GM10266 (cell line): ENCODE results near the gene DMRT2.

Experiments
- DNase-seq: peaks from one replicate; pipeline ENCODE4 v3.0.0; 2012; ENCODE audit errors: extremely low spot score
- CTCF ChIP-seq: IDR thresholded peaks from 2 replicates; pipeline ENCODE4 v1.5.1; 2012; ENCODE audit warnings: mild to moderate bottlenecking, low read depth; ENCODE audit not compliant: control insufficient read depth, insufficient read depth; ENCODE audit errors: missing control alignments

Gene DMRT2

DNA sequence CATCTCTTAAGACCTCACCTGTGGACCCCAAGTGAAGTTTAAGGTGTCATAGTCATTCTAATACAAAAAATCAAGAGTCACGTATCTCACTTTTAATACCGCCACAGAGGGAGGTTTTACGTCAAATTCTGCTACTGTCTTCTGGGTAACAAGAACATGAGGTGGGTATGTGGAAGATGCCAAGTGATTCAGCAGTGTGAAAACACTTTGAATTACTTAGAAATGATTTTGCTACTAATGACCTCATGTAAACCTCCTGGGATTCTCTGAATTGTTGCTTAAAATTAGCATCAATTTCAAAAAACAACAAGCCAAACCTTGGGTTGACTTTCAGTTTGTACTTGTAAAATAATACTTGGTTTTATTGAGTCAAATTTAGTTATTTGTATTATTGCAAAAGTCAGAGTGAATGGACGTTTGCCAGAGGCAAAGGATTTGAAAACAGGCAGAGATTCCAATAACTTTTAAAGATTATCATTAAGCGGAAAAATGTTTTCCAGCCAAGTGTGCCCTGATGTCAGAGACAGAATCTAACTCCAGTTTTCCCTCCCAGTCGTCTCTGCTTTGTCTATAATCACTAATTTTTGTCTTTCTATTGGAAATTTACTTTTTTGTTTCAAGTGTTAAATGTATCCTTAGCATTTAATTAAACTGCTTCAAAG lies 8.8 kb downstream of the DMRT2 start:
- no peak for DNase-seq
- no peak for TF ChIP-seq CTCF

- TF ChIP-seq CTCF, result no peak
- no peak for DNase-seq
Measured at GRCh38 chr9:1065130-1065529, 15.0 kb downstream of the DMRT2 start.

DNA sequence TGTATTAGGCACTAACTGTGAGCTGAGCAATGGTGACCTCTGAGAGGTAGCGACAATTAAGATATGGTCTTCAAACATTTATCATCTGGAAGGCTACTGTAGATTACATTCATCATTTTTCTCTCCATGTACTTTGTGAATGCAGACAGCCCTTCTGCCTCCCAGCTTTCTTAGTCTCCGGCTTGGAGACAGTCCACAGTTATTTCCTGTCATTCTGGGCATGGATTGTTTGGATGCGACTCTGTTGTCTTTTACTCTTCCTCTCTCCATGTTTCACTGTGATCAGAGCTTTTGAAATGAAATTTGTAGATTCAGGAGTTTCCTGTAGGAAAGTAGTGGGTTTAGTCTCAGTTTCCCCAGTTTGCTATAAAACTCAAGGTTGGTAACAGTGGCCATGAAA lies 20.5 kb downstream of the DMRT2 start:
- no peak for DNase-seq
- no peak for TF ChIP-seq CTCF

- TF ChIP-seq CTCF, result no peak
- no peak for DNase-seq
Measured at GRCh38 chr9:1071730-1072129, 21.6 kb downstream of the DMRT2 start.

GRCh38 chr9:1073497-1073896 lies 23.3 kb downstream of the DMRT2 start:
- no peak for TF ChIP-seq CTCF
- DNase-seq, result no peak

DNA sequence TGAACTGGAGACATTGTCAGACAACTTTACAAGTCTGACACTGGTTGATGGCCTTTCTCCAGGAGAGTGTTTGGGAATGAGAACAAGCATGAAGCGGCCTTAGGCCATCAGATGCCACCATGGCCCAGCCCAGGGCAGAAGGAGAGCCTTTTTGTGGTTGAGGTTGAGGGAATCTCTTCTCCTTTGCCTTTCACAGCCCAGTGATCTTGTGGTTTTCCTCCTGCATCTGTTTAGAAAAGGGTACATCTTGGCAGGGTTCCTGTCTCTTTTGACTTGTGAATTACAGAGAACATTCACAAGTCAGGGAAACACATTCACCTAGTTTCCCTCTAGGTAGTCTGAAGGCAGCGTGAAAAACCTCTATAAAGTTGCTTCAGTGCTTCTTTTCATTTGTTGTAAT lies 27.5 kb downstream of the DMRT2 start:
- DNase-seq, result no peak
- TF ChIP-seq CTCF, result no peak

DNA sequence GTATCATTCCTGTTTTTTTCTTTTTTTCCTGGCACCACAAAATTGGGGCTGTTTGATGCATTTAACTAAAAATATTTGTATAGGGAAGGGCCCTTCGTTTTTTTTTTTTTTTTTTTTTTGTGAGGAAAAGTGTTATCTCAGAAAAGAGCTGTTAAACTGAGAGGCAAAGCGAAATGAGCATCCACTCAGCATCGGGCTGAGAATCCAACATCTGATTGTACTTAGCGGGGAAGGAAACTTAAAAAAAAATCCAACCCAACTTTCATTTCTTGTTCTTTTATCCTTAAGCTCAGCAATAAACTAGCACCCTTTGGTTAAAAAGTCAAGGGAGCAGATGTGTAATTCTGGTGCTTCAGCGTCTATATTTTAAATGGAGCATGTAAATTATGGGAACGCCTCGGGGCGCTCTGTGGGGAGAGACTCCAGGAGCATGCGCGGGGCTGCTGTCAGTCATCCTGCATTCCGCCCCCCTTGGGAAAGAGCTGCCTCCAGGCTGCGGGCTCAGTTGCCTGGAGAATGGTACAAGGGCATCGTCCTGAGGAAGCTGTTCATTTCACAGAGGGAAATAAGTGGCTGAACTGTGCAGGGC lies 33.3 kb downstream of the DMRT2 start:
- DNase-seq, result no peak

More for the DNA sequence above, 33.3 kb downstream of the DMRT2 start:
- TF ChIP-seq CTCF, result no peak
